CD4-positive, alpha-beta T cell treated with Interleukin-6 for 4 hours (primary cell): ENCODE data around the gene SLC2A14.
"Not testable (repeated sequence)": the region's sequence is repeated elsewhere in the genome, so short reads cannot be mapped to it uniquely, and the experiment has no call there.

Experiments used
- DNase-seq: peaks from one replicate; pipeline ENCODE4 v3.0.0-alpha.2; 2020; ENCODE audit warnings: mixed read lengths

The SLC2A14 gene

GRCh38 chr12:7869137-7869536, 3.6 kb downstream of the SLC2A14 start:
- DNase-seq, result no peak

- DNase-seq, result no peak
Measured at GRCh38 chr12:7868391-7868790, 4.3 kb downstream of the SLC2A14 start.

GRCh38 chr12:7864601-7865150, 8.0 kb downstream of the SLC2A14 start:
- no peak for DNase-seq

GRCh38 chr12:7862814-7863348, 9.8 kb downstream of the SLC2A14 start:
- peak; percentile 39 for DNase-seq

GRCh38 chr12:7862301-7862700, 10.4 kb downstream of the SLC2A14 start:
- DNase-seq, result not testable (repeated sequence)

- no peak for DNase-seq
Measured at GRCh38 chr12:7859552-7859951, 13.2 kb downstream of the SLC2A14 start.

GRCh38 chr12:7857971-7858370, 14.7 kb downstream of the SLC2A14 start:
- DNase-seq, result no peak

- no peak for DNase-seq
Measured at GRCh38 chr12:7856516-7856915, 16.2 kb downstream of the SLC2A14 start.

GRCh38 chr12:7853557-7853956, 19.2 kb downstream of the SLC2A14 start:
- DNase-seq, result no peak

GRCh38 chr12:7851622-7852081, 21.1 kb downstream of the SLC2A14 start:
- not testable (repeated sequence) for DNase-seq

- DNase-seq, result not testable (repeated sequence)
Measured at GRCh38 chr12:7850099-7850498, 22.6 kb downstream of the SLC2A14 start.

- DNase-seq, result not testable (repeated sequence)
Measured at GRCh38 chr12:7848098-7848422, 24.7 kb downstream of the SLC2A14 start.

- not testable (repeated sequence) for DNase-seq
Measured at GRCh38 chr12:7847226-7848097, 25.3 kb downstream of the SLC2A14 start.

GRCh38 chr12:7844116-7844515, 28.6 kb downstream of the SLC2A14 start:
- DNase-seq, result no peak

GRCh38 chr12:7843583-7843982, 29.1 kb downstream of the SLC2A14 start:
- not testable (repeated sequence) for DNase-seq

GRCh38 chr12:7843149-7843548, 29.6 kb downstream of the SLC2A14 start:
- DNase-seq, result not testable (repeated sequence)

- not testable (repeated sequence) for DNase-seq
Measured at GRCh38 chr12:7842444-7842843, 30.3 kb downstream of the SLC2A14 start.

- DNase-seq, result not testable (repeated sequence)
Measured at GRCh38 chr12:7839848-7840247, 32.9 kb downstream of the SLC2A14 start.

- not testable (repeated sequence) for DNase-seq
Measured at GRCh38 chr12:7839226-7839625, 33.5 kb downstream of the SLC2A14 start.

GRCh38 chr12:7837366-7837765, 35.3 kb downstream of the SLC2A14 start:
- no peak for DNase-seq

GRCh38 chr12:7835766-7836165, 36.9 kb downstream of the SLC2A14 start:
- no peak for DNase-seq

GRCh38 chr12:7835116-7835515, 37.6 kb downstream of the SLC2A14 start:
- no peak for DNase-seq

GRCh38 chr12:7834701-7835100, 38.0 kb downstream of the SLC2A14 start:
- DNase-seq, result no peak

GRCh38 chr12:7833831-7834230, 38.9 kb downstream of the SLC2A14 start:
- DNase-seq, result no peak
